Central memory CD8-positive, alpha-beta T cell (primary cell): Measurements from ENCODE around the gene WDR62.
"Not testable (repeated sequence)": the region's sequence is repeated elsewhere in the genome, so short reads cannot be mapped to it uniquely, and the experiment has no call there.

Experiments
- ATAC-seq: fragments of 150-1000 bp; cut with Tn5 transposase; replicated peaks from 2 replicates; pipeline ENCODE4 v1.10.0; 2022; ENCODE audit warnings: mild to moderate bottlenecking, moderate FRiP score, moderate number of reproducible peaks; ENCODE audit not compliant: poor library complexity, severe bottlenecking; ENCODE audit errors: extremely low read depth
- DNase-seq, 2 donors: peaks; one replicate each; pipeline ENCODE4 v3.0.0; 2021; ENCODE audit warnings: low spot score in 2 of 2
- H3K27ac Mint-ChIP-seq: one replicate; pipeline ENCODE4 v1.8.0; 2022; ENCODE audit warnings: low read depth, mild to moderate bottlenecking, moderate library complexity, mixed read lengths
- H3K27me3 Mint-ChIP-seq: one replicate; pipeline ENCODE4 v1.8.0; 2022; ENCODE audit warnings: mixed read lengths
- H3K36me3 Mint-ChIP-seq: one replicate; pipeline ENCODE4 v1.8.0; 2022; ENCODE audit warnings: mild to moderate bottlenecking, moderate library complexity, mixed read lengths; ENCODE audit not compliant: insufficient read depth
- H3K4me1 Mint-ChIP-seq: one replicate; pipeline ENCODE4 v1.8.0; 2022; ENCODE audit warnings: mixed read lengths
- H3K4me3 Mint-ChIP-seq: one replicate; pipeline ENCODE4 v1.8.0; 2022; ENCODE audit warnings: mild to moderate bottlenecking, moderate library complexity, mixed read lengths
- H3K9me3 Mint-ChIP-seq: one replicate; pipeline ENCODE4 v1.8.0; 2022; ENCODE audit warnings: mixed read lengths

The WDR62 gene

DNA sequence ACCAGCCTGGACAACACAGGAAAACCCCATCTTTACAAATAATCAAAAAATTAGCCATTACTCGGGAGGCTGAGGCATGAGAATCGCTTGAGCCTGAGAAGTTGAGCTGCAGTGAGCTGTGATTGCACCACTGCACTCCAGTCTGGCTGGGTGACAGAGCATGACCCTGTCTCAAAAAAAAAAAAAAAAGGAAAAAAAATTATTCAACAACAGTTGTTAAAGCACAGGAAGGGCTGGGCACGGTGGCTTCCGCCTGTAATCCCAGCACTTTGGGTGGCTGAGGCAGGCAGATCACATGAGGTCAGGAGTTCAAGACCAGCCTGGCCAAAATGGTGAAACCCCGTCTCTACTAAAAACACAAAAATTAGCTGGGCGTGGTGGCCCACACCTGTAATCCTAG lies 76.5 kb downstream of the WDR62 start:
- not testable (repeated sequence) for H3K9me3 Mint-ChIP-seq, DNase-seq, H3K4me3 Mint-ChIP-seq, ATAC-seq, H3K36me3 Mint-ChIP-seq, H3K27me3 Mint-ChIP-seq
- H3K27ac Mint-ChIP-seq: peak overlapping the region; percentile 36
- peaks cover 23% of the 10 kb centered on the region for H3K4me1 Mint-ChIP-seq

- H3K4me3 Mint-ChIP-seq, H3K27me3 Mint-ChIP-seq, H3K36me3 Mint-ChIP-seq, H3K9me3 Mint-ChIP-seq, ATAC-seq, H3K27ac Mint-ChIP-seq, DNase-seq: not testable (repeated sequence)
- H3K4me1 Mint-ChIP-seq: peaks cover 18% of the 10 kb centered on the region
Observed at GRCh38 chr19:36134867-36135266, 80.2 kb downstream of the WDR62 start.

GRCh38 chr19:36136964-36137686 lies 82.4 kb downstream of the WDR62 start:
- DNase-seq (no peak), ATAC-seq (no peak)
- peak overlapping the region; percentile 76 for H3K27ac Mint-ChIP-seq
- no peaks in the 10 kb centered on the region for H3K9me3 Mint-ChIP-seq
- no peaks in the 10 kb centered on the region for H3K27me3 Mint-ChIP-seq
- peaks cover 17% of the 10 kb centered on the region for H3K36me3 Mint-ChIP-seq
- H3K4me3 Mint-ChIP-seq: peak overlapping the region; percentile 51
- peaks cover 27% of the 10 kb centered on the region for H3K4me1 Mint-ChIP-seq

DNA sequence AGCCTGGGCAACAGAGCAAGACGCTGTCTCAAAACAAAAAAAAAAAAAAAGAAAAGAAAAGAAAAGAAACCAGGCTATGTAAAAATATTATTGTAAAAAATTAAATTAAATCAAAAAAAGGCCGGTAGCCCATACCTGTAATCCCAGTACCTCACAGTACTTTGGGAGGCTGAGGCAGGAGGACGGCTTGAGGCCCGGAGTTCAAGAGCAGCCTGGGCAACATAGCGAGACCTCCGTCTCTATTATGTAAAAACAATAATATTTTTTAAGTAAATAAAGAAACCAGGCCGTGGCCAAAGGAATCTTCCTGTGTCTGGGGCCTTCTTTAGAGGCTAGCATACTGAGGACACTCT lies 84.4 kb downstream of the WDR62 start:
- no peaks in the 10 kb centered on the region for H3K27me3 Mint-ChIP-seq
- peak overlapping the region; percentile 87 for H3K27ac Mint-ChIP-seq
- peak overlapping the region; percentile 96 for H3K4me3 Mint-ChIP-seq
- no peaks in the 10 kb centered on the region for H3K9me3 Mint-ChIP-seq
- peaks cover 22% of the 10 kb centered on the region for H3K36me3 Mint-ChIP-seq
- ATAC-seq (no peak), DNase-seq (no peak)
- peaks cover 29% of the 10 kb centered on the region for H3K4me1 Mint-ChIP-seq

GRCh38 chr19:36139473-36140303 lies 85.0 kb downstream of the WDR62 start, which contains the start of gene CAPNS1:
Gene CAPNS1, plus strand, starts transcription at chr19:36140066. Its CDS starts 946 bp downstream, at chr19:36141012.
- Mint-ChIP-seq H3K4me1 (peaks cover 29% of the 10 kb centered on the region), H3K4me3 (peak within 1 kb of the TSS; percentile 96), H3K27me3 (no peaks in the 10 kb centered on the region), H3K36me3 (peaks cover 24% of the 10 kb centered on the region), H3K27ac (peak within 1 kb of the TSS; percentile 87), H3K9me3 (no peaks in the 10 kb centered on the region)
- ATAC-seq (peak; percentile 65), DNase-seq (peak; percentile 80 to 84)

- Mint-ChIP-seq H3K27ac (peak overlapping the region; percentile 87), H3K4me3 (peak overlapping the region; percentile 96), H3K9me3 (no peaks in the 10 kb centered on the region), H3K4me1 (peaks cover 29% of the 10 kb centered on the region), H3K36me3 (peaks cover 31% of the 10 kb centered on the region), H3K27me3 (no peaks in the 10 kb centered on the region)
- DNase-seq: peak; percentile 21 to 24
- ATAC-seq: peak; percentile 27
Observed at GRCh38 chr19:36140304-36141038, 85.8 kb downstream of the WDR62 start.

- ATAC-seq (peak; percentile 67), DNase-seq (peak; percentile 90 to 93)
- Mint-ChIP-seq H3K36me3 (peaks cover 36% of the 10 kb centered on the region), H3K4me3 (peak overlapping the region; percentile 96), H3K27ac (peak overlapping the region; percentile 87), H3K9me3 (no peaks in the 10 kb centered on the region), H3K4me1 (peaks cover 29% of the 10 kb centered on the region), H3K27me3 (no peaks in the 10 kb centered on the region)
Observed at GRCh38 chr19:36141039-36141927, 86.6 kb downstream of the WDR62 start.

DNA sequence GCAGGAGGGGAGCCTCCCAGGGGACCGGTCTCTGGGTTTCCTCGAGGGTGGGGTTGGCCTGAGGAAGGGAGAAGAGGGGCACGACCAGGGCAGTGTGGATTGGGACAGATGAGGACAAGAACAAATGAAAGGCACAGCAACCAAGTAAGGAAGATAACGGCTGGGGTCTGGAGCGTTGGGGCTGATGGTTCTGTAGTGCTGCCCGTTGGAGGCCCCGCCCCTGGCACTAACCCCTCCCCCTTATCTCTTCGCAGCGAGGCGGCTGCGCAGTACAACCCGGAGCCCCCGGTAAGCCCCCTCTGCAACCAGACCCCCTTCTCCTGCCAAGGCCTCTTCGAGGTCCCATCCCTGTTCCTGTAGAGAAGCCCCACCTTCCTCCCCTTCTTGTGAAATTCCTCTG lies 87.3 kb downstream of the WDR62 start:
- Mint-ChIP-seq H3K4me1 (peaks cover 25% of the 10 kb centered on the region), H3K27me3 (no peaks in the 10 kb centered on the region), H3K36me3 (peaks cover 43% of the 10 kb centered on the region), H3K27ac (peak overlapping the region; percentile 87), H3K9me3 (no peaks in the 10 kb centered on the region), H3K4me3 (peak overlapping the region; percentile 96)
- ATAC-seq (no peak), DNase-seq (no peak)

DNA sequence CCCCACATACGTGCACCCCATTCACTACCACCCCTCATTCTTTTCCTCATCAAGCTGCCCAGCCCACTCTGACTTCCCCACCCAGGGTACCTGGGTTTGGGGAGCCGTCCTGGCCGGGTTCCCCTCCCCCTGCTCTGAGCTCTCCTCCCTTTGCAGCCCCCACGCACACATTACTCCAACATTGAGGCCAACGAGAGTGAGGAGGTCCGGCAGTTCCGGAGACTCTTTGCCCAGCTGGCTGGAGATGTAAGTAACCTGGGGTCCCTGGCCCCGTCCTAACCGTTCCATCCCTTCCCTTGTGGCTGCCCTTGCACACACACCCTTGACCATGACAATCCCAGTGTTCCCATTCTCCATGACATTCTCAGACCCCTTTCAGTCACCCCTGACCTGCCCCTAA lies 87.8 kb downstream of the WDR62 start:
- Mint-ChIP-seq H3K36me3 (peaks cover 47% of the 10 kb centered on the region), H3K4me3 (peak overlapping the region; percentile 12), H3K27ac (no peak overlapping the region), H3K4me1 (peaks cover 27% of the 10 kb centered on the region), H3K9me3 (no peaks in the 10 kb centered on the region), H3K27me3 (no peaks in the 10 kb centered on the region)
- DNase-seq (no peak), ATAC-seq (no peak)

GRCh38 chr19:36144624-36145023 lies 89.9 kb downstream of the WDR62 start:
- Mint-ChIP-seq H3K27me3 (no peaks in the 10 kb centered on the region), H3K27ac (no peak overlapping the region), H3K9me3 (no peaks in the 10 kb centered on the region), H3K4me3 (no peak overlapping the region), H3K36me3 (peaks cover 62% of the 10 kb centered on the region), H3K4me1 (peaks cover 27% of the 10 kb centered on the region)
- DNase-seq: no peak
- ATAC-seq: no peak

GRCh38 chr19:36149673-36150406 lies 95.1 kb downstream of the WDR62 start:
- no peak overlapping the region for H3K27ac Mint-ChIP-seq
- peaks cover 5% of the 10 kb centered on the region for H3K4me1 Mint-ChIP-seq
- DNase-seq: no peak
- peaks cover 53% of the 10 kb centered on the region for H3K36me3 Mint-ChIP-seq
- no peak for ATAC-seq
- no peaks in the 10 kb centered on the region for H3K27me3 Mint-ChIP-seq
- H3K9me3 Mint-ChIP-seq: no peaks in the 10 kb centered on the region
- no peak overlapping the region for H3K4me3 Mint-ChIP-seq
